ENCODE measurements around the gene SPPL2A.

SPPL2A gene

DNA sequence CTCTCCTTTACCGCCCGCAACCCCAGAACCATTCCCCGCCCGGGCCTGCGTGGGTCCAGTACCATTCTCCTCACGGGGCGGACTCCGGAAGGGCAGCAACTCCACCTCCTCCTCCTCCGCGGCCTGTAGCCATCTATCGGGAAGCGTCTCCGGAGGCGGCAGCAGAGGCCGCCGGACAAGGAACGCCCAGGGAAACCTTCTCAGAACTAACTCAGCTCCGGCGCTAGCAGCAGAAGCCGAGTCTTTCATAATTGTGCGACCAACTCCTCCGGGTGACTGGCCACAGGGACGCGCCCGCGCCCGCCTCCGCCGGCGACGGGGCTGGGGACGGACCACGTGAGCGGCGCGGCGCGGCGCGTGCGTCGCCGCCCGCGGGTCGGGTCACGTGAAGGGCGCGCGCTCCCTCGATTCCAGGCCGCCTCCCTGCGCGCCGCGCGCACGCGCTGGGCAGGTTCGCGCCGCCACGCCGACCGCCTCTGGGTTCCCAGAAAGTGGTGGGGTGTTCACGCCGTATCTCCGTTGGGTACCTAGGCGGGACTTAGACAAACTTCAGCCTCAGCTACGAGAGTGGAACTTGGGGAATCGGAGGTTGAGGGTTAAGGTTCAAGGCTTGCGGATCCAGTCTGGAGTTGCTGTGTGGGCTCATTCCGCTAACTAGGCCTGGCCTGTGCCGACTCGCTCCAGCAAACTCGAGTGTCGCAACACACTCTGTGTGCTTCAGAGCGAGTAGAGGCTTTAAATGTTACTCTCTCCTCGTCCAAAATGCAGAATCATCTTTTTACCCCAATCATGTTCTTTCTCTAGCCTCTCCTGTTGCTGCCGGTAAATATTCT, 78.8 kb downstream of the SPPL2A start, which contains the start of gene TRPM7:
TRPM7 (minus strand) TSS at position 329 of the 833 bp plus-strand sequence; CDS start at position 65, 264 bp downstream.
- peak; percentile 86 for DNase-seq (ENCODE audit: low spot score)

DNA sequence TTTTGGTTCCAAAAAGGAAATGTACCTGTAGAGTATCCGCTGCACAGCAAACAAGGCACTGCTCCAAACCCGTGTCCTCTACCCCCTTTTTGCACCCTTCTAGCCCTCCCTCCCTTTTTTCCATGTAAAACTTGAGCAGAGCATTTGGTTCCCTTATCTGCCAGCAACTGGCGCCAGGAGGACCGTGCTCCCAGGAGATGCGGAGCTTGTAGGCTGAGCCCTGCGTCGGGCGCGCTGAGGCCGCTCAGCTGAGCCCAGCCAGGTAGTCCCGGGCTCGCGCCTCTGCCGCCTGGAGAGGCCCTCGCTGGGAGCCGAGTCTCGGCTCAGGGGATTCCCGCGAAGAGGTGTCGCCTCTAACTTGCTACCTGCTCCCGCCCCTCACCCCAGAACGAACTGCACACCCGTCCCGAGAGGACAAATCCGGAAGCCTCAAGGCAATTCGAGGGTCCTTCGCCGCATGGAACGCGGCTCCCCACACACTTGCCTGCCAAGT, 79.5 kb downstream of the SPPL2A start:
- peak; percentile 54 for DNase-seq (ENCODE audit: low spot score)

DNA sequence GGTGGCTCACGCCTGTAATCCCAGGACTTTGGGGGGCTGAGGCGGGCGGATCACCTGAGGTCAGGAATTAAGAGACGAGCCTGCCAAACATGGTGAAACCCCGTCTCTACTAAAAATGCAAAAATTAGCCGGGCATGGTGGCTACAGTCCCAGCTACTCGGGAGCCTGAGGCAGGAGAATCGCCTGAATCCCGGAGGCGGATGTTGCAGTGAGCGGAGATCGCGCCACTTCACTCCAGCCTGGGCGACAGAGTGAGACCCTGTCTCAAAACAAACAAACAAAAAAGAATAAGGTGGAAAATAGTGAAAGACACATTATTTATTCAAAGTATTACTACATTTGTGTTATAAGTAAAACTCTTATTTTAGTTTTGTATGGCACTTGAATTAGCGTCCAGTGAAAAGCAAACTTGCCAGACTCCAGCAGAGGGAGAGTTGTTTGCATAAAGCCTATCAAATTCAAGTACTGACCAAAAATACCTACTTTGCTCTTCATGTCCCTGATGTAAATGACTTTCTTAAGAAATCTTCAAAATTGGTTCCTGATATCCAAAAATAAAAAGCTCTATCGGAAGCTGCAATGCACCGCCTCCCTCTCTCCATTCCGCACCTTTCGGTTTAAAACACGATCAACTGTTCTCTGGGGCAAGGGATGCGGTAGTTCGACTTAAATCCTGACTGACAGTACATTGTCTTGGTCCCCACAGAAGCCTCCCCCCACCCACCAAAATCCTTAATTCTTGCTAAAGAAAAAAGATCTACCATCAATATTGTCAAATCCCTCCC, 80.1 kb downstream of the SPPL2A start:
- DNase-seq (ENCODE audit: low spot score), result no peak

DNA sequence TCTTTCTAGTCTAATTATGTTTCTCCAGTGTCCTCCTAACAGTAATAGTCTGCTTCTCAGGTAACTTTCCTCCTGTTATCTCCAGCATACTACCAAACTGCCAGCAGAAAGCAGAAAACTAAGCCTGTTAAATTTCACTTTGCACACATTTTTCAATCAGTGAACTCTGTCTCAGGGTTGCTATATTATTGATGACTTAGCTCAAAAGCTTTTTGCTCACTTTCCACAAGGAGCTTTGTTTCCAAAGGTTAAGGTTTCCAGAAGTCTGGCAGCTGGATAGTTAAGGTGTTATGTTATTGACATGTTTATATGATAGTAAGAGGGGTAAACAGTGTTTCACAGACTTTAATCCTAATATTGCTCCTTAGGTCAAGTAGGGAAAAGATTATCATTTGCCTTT, 84.0 kb downstream of the SPPL2A start:
- no peak for DNase-seq (ENCODE audit: low spot score)

DNA sequence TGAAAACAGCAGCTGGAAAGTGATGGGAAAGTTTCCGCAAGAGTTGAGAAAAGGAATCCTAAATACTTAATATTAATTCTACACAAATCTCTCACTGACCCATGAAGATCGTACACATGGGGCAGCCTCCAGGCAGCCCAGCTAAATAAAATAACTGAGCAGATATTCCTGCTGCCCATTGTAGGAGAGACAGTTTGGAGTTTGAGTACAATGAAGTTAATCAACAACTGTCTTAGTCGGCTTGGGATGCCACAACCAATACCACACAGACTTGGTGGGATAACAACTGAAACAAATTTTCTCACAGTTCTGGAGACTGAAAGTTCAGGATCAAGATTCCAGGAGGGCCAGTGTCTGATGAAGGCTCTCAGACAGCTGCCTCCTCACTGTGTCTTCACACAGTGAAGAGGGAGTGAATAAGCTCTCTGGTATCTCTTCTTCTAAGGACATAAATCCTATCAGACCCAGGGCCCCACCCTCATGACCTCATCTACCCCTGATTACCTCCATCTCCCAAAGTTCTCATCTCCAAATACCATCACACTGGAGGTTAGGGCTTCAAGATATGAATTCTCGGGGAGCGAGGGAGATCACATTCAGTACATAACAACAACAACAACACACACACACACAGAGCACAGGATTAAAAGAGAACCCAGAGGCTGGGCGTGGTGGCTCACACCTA, 88.6 kb downstream of the SPPL2A start:
- DNase-seq (ENCODE audit: low spot score), result no peak

DNA sequence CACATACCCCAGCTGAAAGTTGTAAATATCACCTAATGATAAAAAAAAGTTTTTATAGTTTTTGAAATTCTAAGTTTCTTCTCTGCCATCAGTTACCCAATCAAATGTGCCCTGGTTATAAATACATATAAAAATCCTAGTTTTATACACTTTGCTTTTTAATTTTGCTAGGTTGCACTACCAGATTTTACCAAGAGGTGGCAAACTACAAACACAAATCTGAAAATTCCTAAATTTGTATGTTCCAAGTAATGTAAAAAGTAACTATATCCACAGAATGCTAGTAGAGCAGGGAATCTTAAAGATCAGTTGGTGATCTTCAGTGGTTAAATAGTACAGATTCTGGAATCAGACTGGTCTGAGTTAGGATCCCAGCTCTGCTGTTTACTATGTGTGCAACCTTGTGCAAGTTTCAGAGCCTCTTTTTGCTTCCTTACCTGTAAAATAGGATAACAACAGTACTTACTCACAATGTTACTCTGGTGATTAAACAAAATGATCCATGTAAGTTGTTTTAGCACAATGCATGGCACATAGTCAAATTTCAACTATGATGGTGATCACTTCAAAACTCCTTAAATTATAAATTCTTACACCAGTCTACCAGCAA, 89.9 kb downstream of the SPPL2A start:
- DNase-seq (ENCODE audit: low spot score), result no peak

DNA sequence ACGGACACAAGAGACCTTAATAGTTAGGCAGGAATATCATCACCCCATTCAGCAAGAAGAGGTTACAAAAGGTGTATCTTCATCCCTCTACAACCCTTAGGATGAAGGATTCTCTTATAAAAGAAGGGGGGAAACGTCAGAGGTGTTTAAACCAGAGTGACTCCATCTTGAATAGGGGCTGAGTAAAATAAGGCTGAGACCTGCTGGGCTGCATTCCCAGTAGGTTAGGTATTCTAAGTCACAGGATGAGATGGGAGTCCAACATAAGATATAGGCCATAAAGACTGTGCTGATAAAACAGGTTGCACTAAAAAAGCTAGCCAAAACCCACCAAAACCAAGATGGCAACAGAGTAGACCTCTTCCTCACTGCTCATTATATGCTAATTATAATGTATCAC, 95.4 kb downstream of the SPPL2A start:
- no peak for DNase-seq (ENCODE audit: low spot score)

DNA sequence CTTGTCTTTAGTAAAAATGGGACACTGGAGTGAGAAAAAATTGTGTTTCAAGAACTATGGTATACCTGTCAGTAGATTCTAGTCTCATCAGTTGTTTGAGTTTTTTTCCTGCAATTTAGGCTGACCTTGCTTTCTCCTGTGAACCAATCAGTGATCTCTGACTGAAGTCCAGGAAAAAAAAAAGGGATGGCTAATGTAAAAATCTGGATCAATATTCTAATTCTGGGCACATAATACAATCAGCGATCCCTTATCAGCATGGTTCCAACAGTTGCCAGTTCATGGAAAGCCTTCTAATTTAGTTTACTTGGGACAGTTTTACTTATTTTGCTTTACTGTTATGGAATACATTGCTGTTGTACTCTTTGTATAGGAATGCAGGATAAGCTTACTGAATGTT, 95.9 kb downstream of the SPPL2A start:
- DNase-seq (ENCODE audit: low spot score), result no peak

DNA sequence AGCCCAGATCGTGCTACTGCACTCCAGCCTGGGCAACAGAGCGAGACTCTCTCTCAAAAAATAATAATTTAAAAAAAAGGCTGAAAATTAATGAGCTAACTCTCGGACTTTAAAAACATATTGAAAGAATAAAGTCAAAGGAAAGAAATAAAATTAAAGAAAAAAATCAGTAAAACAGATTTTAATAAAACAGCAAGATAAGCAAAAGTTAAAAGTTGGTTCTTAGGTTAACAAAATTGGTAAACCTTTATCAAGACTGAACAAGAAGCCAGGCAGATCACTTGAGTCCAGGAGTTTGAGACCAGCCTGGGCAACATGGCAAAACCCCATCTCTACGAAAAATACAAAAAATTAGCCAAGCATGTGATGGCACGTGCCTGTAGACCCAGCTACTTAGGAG, 99.6 kb downstream of the SPPL2A start:
- DNase-seq (ENCODE audit: low spot score), result no peak

DNA sequence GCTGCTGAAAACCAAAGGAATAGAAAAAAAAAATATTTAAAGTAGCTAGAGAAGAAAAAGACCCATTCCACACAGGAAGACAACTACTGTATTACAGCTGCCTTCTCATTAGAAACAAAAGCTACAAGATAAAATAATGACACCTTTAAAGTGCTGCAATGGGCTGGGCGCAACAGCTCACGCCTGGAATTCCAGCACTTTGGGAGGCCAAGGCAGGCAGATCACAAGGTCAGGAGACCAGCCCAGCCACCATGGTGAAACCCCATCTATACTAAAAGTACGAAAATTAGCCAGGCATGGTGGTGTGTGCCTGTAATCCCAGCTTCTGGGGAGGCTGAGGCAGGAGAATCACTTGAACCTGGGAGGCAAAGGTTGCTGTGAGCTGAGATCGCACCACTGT, 110.0 kb downstream of the SPPL2A start:
- no peak for DNase-seq (ENCODE audit: low spot score)

DNA sequence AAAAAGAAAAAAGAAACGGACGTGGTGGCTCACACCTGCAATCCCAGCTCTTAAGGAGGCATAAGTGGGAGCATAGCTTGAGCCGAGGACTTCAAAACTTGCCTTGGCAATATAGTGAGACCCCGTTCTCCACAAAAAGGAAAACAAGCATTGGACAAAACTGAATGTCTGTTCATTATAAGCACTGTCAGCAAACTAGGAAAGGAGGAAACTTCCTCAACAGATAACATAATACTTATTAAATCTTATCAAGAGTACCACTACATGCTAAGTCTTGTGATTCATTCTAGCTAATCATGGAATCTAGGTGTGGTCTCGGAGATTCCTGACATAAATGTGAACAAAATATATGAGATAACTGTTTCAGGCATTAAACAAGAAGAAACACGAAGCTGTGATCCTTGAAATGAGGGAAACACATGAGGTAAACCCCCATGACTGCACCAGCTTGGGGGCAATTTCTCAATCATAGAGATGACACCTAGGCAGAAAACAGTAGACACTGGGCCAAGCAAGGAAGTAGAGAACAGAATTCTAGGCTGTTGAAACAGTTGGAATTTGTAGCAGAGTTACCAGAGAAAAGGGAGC, 112.3 kb downstream of the SPPL2A start:
- DNase-seq (ENCODE audit: low spot score), result no peak

DNA sequence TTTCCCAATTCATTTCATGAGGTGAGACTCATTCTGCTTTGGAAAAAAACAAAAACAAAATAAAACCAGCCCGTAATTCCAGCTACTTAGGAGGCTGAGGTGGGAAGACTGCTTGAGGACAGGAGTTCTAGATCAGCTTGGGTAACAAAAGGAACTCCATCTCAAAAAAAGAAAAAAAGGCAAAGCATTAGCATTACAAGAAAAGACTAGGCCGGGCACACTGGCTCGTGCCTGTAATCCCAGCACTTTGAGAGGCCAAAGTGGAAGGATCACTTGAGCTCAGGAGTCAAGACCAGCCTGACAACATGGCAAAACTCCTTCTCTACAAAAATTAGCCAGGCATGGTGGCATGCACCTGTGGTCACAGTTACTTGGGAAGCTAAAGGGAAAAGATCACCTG, 112.8 kb downstream of the SPPL2A start:
- DNase-seq (ENCODE audit: low spot score), result no peak

Data from putamen (tissue), 1 donor.